Panc1 (cell line): ENCODE measurements around the gene OMD. TPM values are rescaled to one million over a fixed set of nuclear protein-coding genes. Genes with fewer than 3 reads are reported as not detected.

ENCODE experiments used
- ATAC-seq: fragments of 200-7000 bp; cut with Tn5 transposase; 2 replicates; pipeline ENCODE4 v1.9.1; 2020; ENCODE audit warnings: mild to moderate bottlenecking, moderate library complexity
- Bru-seq: library from RNA; stranded (reverse); fragments of 400-500 nt; gene quantifications from one replicate; lab custom pipeline; 2021; lab: Mats Ljungman, UMichigan
- BruChase-seq, 2 experiments: library from RNA; stranded (reverse); fragments of 400-500 nt; gene quantifications; one replicate each; lab custom pipeline; 2021; lab: Mats Ljungman, UMichigan
- BruUV-seq: library from RNA; stranded (reverse); fragments of 400-500 nt; replicated peaks from 2 replicates; lab custom pipeline; 2021; lab: Mats Ljungman, UMichigan
- CTCF ChIA-PET: fragments of 300-600 bp; sonication (Branson Sonifier 250); formaldehyde crosslinking; loops from one replicate; lab custom pipeline; 2022; ENCODE audit warnings: antibody characterized with exemption; lab: Charles Lee
- POLR2A ChIA-PET: fragments of 300-600 bp; sonication (Branson Sonifier 250); formaldehyde crosslinking; loops from one replicate; lab custom pipeline; 2022; ENCODE audit warnings: antibody characterized with exemption; lab: Charles Lee
- DNase-seq: peaks from one replicate; pipeline ENCODE4 v3.0.0-alpha.2; 2010; ENCODE audit warnings: low read depth, low spot score
- H3K27ac ChIP-seq: 2 replicates; pipeline ENCODE4 v1.5.1; 2011; ENCODE audit warnings: mild to moderate bottlenecking, low read length, inconsistent platforms
- H3K27me3 ChIP-seq: fragments of 200-500 bp; sonication (Bioruptor generic); 2 replicates; pipeline ENCODE4 v1.6.0; 2014; ENCODE audit warnings: low read length, inconsistent platforms; ENCODE audit not compliant: control insufficient read depth, insufficient read depth
- H3K36me3 ChIP-seq: fragments of 200-500 bp; sonication (Bioruptor generic); 2 replicates; pipeline ENCODE4 v1.5.1; 2014; ENCODE audit warnings: inconsistent platforms, mild to moderate bottlenecking, low read length, moderate library complexity; ENCODE audit not compliant: control insufficient read depth, insufficient read depth
- H3K4me1 ChIP-seq: 2 replicates; pipeline ENCODE4 v1.5.1; 2011; ENCODE audit warnings: inconsistent platforms, mild to moderate bottlenecking, low read length, moderate library complexity; ENCODE audit not compliant: control insufficient read depth, insufficient read depth
- H3K4me3 ChIP-seq, 2 experiments: 2 replicates each; pipeline ENCODE4 v1.5.1; 2011 to 2012; ENCODE audit warnings: low read depth in 2 of 2, low read length in 2 of 2, mild to moderate bottlenecking in 2 of 2, inconsistent platforms in 1 of 2, moderate library complexity in 1 of 2
- H3K9me3 ChIP-seq: fragments of 200-500 bp; sonication (Bioruptor generic); 2 replicates; pipeline ENCODE4 v1.5.1; 2014; ENCODE audit warnings: low read depth, mild to moderate bottlenecking, inconsistent platforms, low read length, moderate library complexity; ENCODE audit not compliant: control insufficient read depth, insufficient read depth
- POLR2AphosphoS5 ChIP-seq: IDR thresholded peaks from 2 replicates; pipeline ENCODE4 v1.6.1; 2012; ENCODE audit warnings: mild to moderate bottlenecking, low read depth, low read length, moderate library complexity
- SIN3A ChIP-seq: IDR thresholded peaks from 2 replicates; pipeline ENCODE4 v1.6.1; 2012; ENCODE audit warnings: low read depth, mild to moderate bottlenecking, low read length, moderate library complexity, borderline replicate concordance; ENCODE audit not compliant: insufficient read depth
- TCF7L2 ChIP-seq: IDR thresholded peaks from 2 replicates; pipeline ENCODE4 v1.6.1; 2011; ENCODE audit warnings: mild to moderate bottlenecking, low read depth, low read length, inconsistent platforms
- in situ Hi-C: cut with HindIII; loops from 2 replicates; pipeline ENCODE4 v1.10.0; 2016; ENCODE audit warnings: low sequenced_read_pairs, low pct_unique_long_range_greater_than_20kb
- intact Hi-C: fragments of 100-400 bp; cut with micrococcal nuclease; formaldehyde crosslinking; loops from one replicate; pipeline ENCODE4 v1.10.0; 2022; ENCODE audit not compliant: unreplicated experiment
- long read RNA-seq: library from polyadenylated mRNA; unstranded; transcript quantifications from one replicate; pipeline ENCODE4 v2.0.0, GENCODE V29; 2021; ENCODE audit not compliant: unreplicated experiment
- polyA plus RNA-seq: library from polyadenylated mRNA; unstranded; fragments of >200 nt; gene quantifications from one replicate; pipeline ENCODE4 v1.2.1, GENCODE V29; 2012; ENCODE audit warnings: missing spikeins; ENCODE audit not compliant: insufficient read length
- total RNA-seq: library from RNA; stranded (reverse); gene quantifications from one replicate; pipeline ENCODE4 v1.2.1, GENCODE V29; 2021; ENCODE audit not compliant: unreplicated experiment
- TF ChIP-seq, protein P1 (sequence below): fragments of 450-650 bp; IDR thresholded peaks from 2 replicates; pipeline ENCODE4 v1.5.1; 2017; ENCODE audit warnings: mild to moderate bottlenecking
- TF ChIP-seq, protein P2 (sequence below), 2 experiments: IDR thresholded peaks; 2 replicates each; pipeline ENCODE4 v1.6.1; 2011 to 2012; ENCODE audit warnings: low read depth in 2 of 2, control low read depth in 1 of 2, low read length in 1 of 2, mild to moderate bottlenecking in 1 of 2, moderate library complexity in 1 of 2; ENCODE audit not compliant: insufficient read depth in 1 of 2

The OMD gene, protein sequence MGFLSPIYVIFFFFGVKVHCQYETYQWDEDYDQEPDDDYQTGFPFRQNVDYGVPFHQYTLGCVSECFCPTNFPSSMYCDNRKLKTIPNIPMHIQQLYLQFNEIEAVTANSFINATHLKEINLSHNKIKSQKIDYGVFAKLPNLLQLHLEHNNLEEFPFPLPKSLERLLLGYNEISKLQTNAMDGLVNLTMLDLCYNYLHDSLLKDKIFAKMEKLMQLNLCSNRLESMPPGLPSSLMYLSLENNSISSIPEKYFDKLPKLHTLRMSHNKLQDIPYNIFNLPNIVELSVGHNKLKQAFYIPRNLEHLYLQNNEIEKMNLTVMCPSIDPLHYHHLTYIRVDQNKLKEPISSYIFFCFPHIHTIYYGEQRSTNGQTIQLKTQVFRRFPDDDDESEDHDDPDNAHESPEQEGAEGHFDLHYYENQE
- not detected for total RNA-seq
- polyA plus RNA-seq = not detected
- percentile 8 among the genes with signal in this experiment for Bru-seq, nascent RNA
- not detected for BruChase-seq, experiment 1, labeled RNA remaining after a 2-hour chase
- not detected for BruChase-seq, experiment 2, labeled RNA remaining after a 6-hour chase
- long read RNA-seq = 0 reads

DNA sequence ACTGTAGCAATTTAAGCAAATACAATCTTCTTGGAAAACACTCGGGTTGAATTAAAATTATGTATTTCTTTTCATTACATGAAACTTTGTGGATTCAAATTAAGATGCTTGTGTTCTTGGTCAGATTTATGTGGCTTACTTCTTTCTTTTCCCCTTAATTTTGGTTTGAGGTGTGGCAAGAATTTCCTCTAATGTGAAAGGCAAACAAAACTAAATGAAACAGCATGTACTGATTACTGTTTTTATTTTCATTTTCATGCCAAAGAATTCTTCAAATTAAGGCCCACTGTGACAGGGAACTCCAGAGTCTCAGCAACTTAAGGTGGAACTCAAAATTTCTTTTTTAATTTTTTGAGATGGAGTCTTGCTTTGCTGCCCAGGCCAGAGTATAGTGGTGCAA lies at the start of gene OMD:
TSS of gene OMD (minus strand) at position 132 of the 400 bp plus-strand sequence. CDS start 6,913 bp downstream, outside the sequence.
- intact Hi-C loops (no loop called here), in situ Hi-C loops (no loop called here)
- DNase-seq = no peak
- H3K9me3 ChIP-seq = no peaks in the 10 kb centered on the region
- no peak within 1 kb of the TSS for H3K4me3 ChIP-seq
- no TSS peak for BruUV-seq
- no peak for ATAC-seq
- no peaks in the 10 kb centered on the region for H3K27me3 ChIP-seq
- TF ChIP-seq, protein P1, sequence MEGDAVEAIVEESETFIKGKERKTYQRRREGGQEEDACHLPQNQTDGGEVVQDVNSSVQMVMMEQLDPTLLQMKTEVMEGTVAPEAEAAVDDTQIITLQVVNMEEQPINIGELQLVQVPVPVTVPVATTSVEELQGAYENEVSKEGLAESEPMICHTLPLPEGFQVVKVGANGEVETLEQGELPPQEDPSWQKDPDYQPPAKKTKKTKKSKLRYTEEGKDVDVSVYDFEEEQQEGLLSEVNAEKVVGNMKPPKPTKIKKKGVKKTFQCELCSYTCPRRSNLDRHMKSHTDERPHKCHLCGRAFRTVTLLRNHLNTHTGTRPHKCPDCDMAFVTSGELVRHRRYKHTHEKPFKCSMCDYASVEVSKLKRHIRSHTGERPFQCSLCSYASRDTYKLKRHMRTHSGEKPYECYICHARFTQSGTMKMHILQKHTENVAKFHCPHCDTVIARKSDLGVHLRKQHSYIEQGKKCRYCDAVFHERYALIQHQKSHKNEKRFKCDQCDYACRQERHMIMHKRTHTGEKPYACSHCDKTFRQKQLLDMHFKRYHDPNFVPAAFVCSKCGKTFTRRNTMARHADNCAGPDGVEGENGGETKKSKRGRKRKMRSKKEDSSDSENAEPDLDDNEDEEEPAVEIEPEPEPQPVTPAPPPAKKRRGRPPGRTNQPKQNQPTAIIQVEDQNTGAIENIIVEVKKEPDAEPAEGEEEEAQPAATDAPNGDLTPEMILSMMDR = no peak
- TF ChIP-seq TCF7L2 (no peak), POLR2AphosphoS5 (no peak), SIN3A (no peak)
- TF ChIP-seq, protein P2, sequence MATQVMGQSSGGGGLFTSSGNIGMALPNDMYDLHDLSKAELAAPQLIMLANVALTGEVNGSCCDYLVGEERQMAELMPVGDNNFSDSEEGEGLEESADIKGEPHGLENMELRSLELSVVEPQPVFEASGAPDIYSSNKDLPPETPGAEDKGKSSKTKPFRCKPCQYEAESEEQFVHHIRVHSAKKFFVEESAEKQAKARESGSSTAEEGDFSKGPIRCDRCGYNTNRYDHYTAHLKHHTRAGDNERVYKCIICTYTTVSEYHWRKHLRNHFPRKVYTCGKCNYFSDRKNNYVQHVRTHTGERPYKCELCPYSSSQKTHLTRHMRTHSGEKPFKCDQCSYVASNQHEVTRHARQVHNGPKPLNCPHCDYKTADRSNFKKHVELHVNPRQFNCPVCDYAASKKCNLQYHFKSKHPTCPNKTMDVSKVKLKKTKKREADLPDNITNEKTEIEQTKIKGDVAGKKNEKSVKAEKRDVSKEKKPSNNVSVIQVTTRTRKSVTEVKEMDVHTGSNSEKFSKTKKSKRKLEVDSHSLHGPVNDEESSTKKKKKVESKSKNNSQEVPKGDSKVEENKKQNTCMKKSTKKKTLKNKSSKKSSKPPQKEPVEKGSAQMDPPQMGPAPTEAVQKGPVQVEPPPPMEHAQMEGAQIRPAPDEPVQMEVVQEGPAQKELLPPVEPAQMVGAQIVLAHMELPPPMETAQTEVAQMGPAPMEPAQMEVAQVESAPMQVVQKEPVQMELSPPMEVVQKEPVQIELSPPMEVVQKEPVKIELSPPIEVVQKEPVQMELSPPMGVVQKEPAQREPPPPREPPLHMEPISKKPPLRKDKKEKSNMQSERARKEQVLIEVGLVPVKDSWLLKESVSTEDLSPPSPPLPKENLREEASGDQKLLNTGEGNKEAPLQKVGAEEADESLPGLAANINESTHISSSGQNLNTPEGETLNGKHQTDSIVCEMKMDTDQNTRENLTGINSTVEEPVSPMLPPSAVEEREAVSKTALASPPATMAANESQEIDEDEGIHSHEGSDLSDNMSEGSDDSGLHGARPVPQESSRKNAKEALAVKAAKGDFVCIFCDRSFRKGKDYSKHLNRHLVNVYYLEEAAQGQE (IDR thresholded peaks at IDR 0.05; ENCODE audit: insufficient read depth in 1 of 2, low read depth in 2 of 2, low read length in 1 of 2) = no peak
- ChIA-PET POLR2A (no interaction called here), CTCF (no interaction called here)
- H3K4me1 ChIP-seq = no peaks in the 10 kb centered on the region
- no peaks in the 10 kb centered on the region for H3K36me3 ChIP-seq
- no peak within 1 kb of the TSS for H3K27ac ChIP-seq

DNA sequence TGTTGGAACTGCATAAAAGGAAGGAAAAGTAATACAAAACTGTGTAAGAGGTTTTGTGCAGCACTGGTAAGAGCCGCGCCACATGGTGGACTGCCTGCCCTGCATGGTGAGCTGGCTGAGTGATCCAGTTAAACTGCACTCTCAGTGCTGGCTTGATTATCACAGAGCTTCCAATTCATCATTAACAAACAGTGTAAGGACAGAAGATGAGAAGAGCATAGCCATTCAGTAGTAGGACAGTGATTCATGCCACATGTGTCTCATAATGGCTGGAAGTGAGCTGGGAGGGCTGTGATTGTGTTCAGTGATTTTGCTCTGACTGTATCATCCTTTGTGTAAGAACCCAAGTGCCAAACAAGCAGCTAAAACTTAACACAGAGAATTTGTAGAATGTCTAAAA lies 43.9 kb upstream of the OMD start:
- ChIA-PET CTCF (no interaction called here), POLR2A (no interaction called here)
- H3K27ac ChIP-seq = no peak overlapping the region
- DNase-seq (no peak), ATAC-seq (no peak)
- intact Hi-C loops = no loop called here
- H3K27me3 ChIP-seq = no peaks in the 10 kb centered on the region
- in situ Hi-C loops = no loop called here
- TF ChIP-seq SIN3A (no peak), POLR2AphosphoS5 (no peak), TCF7L2 (no peak)
- TF ChIP-seq, protein P1 = no peak
- TF ChIP-seq, protein P2 (IDR thresholded peaks at IDR 0.05; ENCODE audit: insufficient read depth in 1 of 2, low read depth in 2 of 2, low read length in 1 of 2) = no peak
- no TSS peak for BruUV-seq
- no peak overlapping the region for H3K4me3 ChIP-seq
- H3K36me3 ChIP-seq = no peaks in the 10 kb centered on the region
- H3K4me1 ChIP-seq = no peaks in the 10 kb centered on the region
- H3K9me3 ChIP-seq = no peaks in the 10 kb centered on the region
